B cell (primary cell): Measurements from ENCODE around the gene KCNH1. TPM values are rescaled to one million over a fixed set of nuclear protein-coding genes. Genes with fewer than 3 reads are reported as not detected.

ENCODE experiments used
- ATAC-seq: fragments of 200-7000 bp; cut with Tn5 transposase; one replicate; pipeline ENCODE4 v1.10.0; 2021; ENCODE audit warnings: low read depth, mild to moderate bottlenecking, moderate number of reproducible peaks, moderate library complexity
- CTCF ChIA-PET: fragments of 350-600 bp; sonication (Branson Sonifier 250); formaldehyde crosslinking; loops from one replicate; lab custom pipeline; 2021; ENCODE audit warnings: antibody characterized with exemption, inconsistent platforms; lab: Charles Lee
- POLR2A ChIA-PET: fragments of 350-600 bp; sonication (Branson Sonifier 250); formaldehyde crosslinking; loops from one replicate; lab custom pipeline; 2021; ENCODE audit warnings: antibody characterized with exemption; lab: Charles Lee
- DNase-seq: peaks from one replicate; pipeline ENCODE4 v3.0.0; 2013
- H2AFZ ChIP-seq: 2 replicates; pipeline ENCODE4 v1.6.1; 2012; ENCODE audit warnings: mild to moderate bottlenecking, low read depth, low read length; ENCODE audit not compliant: insufficient read depth, poor library complexity, severe bottlenecking
- H3K27ac ChIP-seq, 2 donors: 1 replicate in 1 of 2; 2 replicates in 1 of 2; pipeline ENCODE4 v1.5.1; 2012 to 2013; ENCODE audit warnings: low read length in 2 of 2, mild to moderate bottlenecking in 2 of 2, moderate library complexity in 1 of 2
- H3K27me3 ChIP-seq, 4 experiments: fragments of 200-600 bp in 1 of 4; sonication (generic) in 1 of 4; replicated peaks in 1 of 4; 1 replicate in 2 of 4; 2 replicates in 2 of 4; pipeline versions ENCODE4 v1.6.1 to v1.7.0; 2013 to 2016; ENCODE audit warnings: low read length in 3 of 4, mild to moderate bottlenecking in 2 of 4, mixed read lengths in 1 of 4, moderate library complexity in 1 of 4; ENCODE audit not compliant: insufficient read depth in 4 of 4, control insufficient read depth in 3 of 4; ENCODE audit errors: control extremely low read depth in 1 of 4
- H3K36me3 ChIP-seq, 2 experiments: replicated peaks in 1 of 2; 1 replicate in 1 of 2; 2 replicates in 1 of 2; pipeline versions ENCODE4 v1.6.1 to v1.7.1; 2013; ENCODE audit warnings: low read length in 1 of 2; ENCODE audit not compliant: insufficient read depth in 2 of 2, control insufficient read depth in 1 of 2; ENCODE audit errors: control extremely low read depth in 1 of 2, extremely low read depth in 1 of 2
- H3K4me1 ChIP-seq, 2 donors: fragments of 200-600 bp in 1 of 2; sonication (generic) in 1 of 2; 1 replicate in 1 of 2; 2 replicates in 1 of 2; pipeline versions ENCODE4 v1.5.1 to v1.6.1; 2013 to 2017; ENCODE audit warnings: low read length in 2 of 2; ENCODE audit not compliant: control insufficient read depth in 2 of 2, insufficient read depth in 2 of 2
- H3K4me2 ChIP-seq: replicated peaks from 2 replicates; pipeline ENCODE3; 2012; ENCODE audit warnings: mild to moderate bottlenecking, low read depth, low read length; ENCODE audit not compliant: poor library complexity, severe bottlenecking
- H3K4me3 ChIP-seq, 5 experiments: fragments of 200-600 bp in 1 of 5; sonication (generic) in 1 of 5; 1 replicate in 3 of 5; 2 replicates in 2 of 5; pipeline versions ENCODE4 v1.5.1 to v1.7.0; 2011 to 2016; ENCODE audit warnings: low read length in 4 of 5, mild to moderate bottlenecking in 4 of 5, low read depth in 2 of 5, control low read depth in 1 of 5, moderate library complexity in 1 of 5; ENCODE audit not compliant: insufficient read depth in 1 of 5; ENCODE audit errors: control extremely low read depth in 1 of 5, extremely low read depth in 1 of 5
- H3K79me2 ChIP-seq: fragments of 200-600 bp; sonication (generic); one replicate; pipeline ENCODE4 v1.6.0; 2016; ENCODE audit warnings: low read length; ENCODE audit not compliant: control insufficient read depth, insufficient read depth
- H3K9ac ChIP-seq: fragments of 200-600 bp; sonication (generic); 2 replicates; pipeline ENCODE4 v1.6.1; 2017; ENCODE audit warnings: mild to moderate bottlenecking, low read length, moderate library complexity
- H3K9me3 ChIP-seq, 3 donors: one replicate each; pipeline versions ENCODE4 v1.6.1 to v1.7.1; 2013; ENCODE audit warnings: low read length in 2 of 3; ENCODE audit not compliant: control insufficient read depth in 2 of 3, insufficient read depth in 1 of 3; ENCODE audit errors: control extremely low read depth in 1 of 3
- H4K20me1 ChIP-seq: 2 replicates; pipeline ENCODE4 v1.6.0; 2012; ENCODE audit warnings: mild to moderate bottlenecking, low read length; ENCODE audit not compliant: insufficient read depth, control insufficient read depth, poor library complexity, severe bottlenecking
- H3K27ac Mint-ChIP-seq: one replicate; pipeline ENCODE4 v1.8.0; 2021; ENCODE audit warnings: mixed read lengths
- H3K27me3 Mint-ChIP-seq: one replicate; pipeline ENCODE4 v1.8.0; 2021; ENCODE audit warnings: mixed read lengths
- H3K4me1 Mint-ChIP-seq: one replicate; pipeline ENCODE4 v1.8.0; 2021; ENCODE audit warnings: mixed read lengths
- H3K4me3 Mint-ChIP-seq: one replicate; pipeline ENCODE4 v1.8.0; 2021; ENCODE audit warnings: mixed read lengths
- H3K9me3 Mint-ChIP-seq: one replicate; pipeline ENCODE4 v1.8.0; 2022; ENCODE audit warnings: mixed read lengths; ENCODE audit not compliant: insufficient read depth
- EZH2 ChIP-seq: IDR thresholded peaks from 2 replicates; pipeline ENCODE4 v1.6.1; 2012; ENCODE audit warnings: borderline replicate concordance, low read depth, mild to moderate bottlenecking, moderate library complexity, low read length; ENCODE audit not compliant: insufficient read depth, poor library complexity, severe bottlenecking
- whole genome bisulfite sequencing: methylation state at CpG from one replicate; pipeline ENCODE4 v1.1.5; 2013; ENCODE audit warnings: missing lambda C conversion rate; ENCODE audit not compliant: insufficient coverage; 5-methylcytosine and 5-hydroxymethylcytosine counted together
- intact Hi-C: fragments of 100-400 bp; cut with micrococcal nuclease; formaldehyde crosslinking; loops from one replicate; pipeline ENCODE4 v1.10.0; 2022
- polyA plus RNA-seq: library from polyadenylated mRNA; depleted of rRNA; stranded (reverse); fragments of >200 nt; gene quantifications from 2 replicates; pipeline ENCODE4 v1.2.3, GENCODE V29; 2012
- total RNA-seq, 2 donors: library from RNA; stranded (reverse); fragments of 120-200 nt in 1 of 2; gene quantifications; 1 replicate in 1 of 2; 2 replicates in 1 of 2; pipeline versions ENCODE4 v1.2.3 to v1.2.4, GENCODE V29; 2013 to 2022
- TF ChIP-seq, protein P1 (sequence below): fragments of 200-600 bp; IDR thresholded peaks from one replicate; pipeline ENCODE4 v1.8.0; 2022; ENCODE audit warnings: antibody characterized with exemption, mild to moderate bottlenecking

The KCNH1 gene
- total and polyA plus RNA-seq, 2 donors (not counting 1 experiment from before 2014, with no cell fraction given) = not detected

DNA sequence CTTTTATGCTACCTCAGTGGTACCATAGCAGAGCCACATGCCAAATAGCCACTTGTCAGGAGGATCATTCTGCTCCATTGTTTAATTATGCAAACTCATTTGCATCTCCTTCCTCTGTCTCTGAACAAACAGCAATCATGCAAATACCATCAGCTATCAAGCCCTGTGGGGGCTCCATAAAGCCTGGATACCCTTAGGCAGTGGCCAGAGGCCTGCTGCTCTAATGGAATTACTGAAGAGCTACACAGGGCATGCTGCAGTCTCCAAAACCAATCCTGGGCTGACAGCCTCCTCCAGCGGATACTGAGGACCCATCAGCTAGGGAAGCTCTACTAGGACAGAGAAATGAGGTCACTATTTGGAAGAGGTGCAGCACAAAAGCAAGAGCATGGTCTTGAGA, 376.3 kb downstream of the KCNH1 start:
- Mint-ChIP-seq H3K27ac (no peak overlapping the region), H3K27me3 (peaks cover 6% of the 10 kb centered on the region), H3K9me3 (peaks cover 2% of the 10 kb centered on the region), H3K4me1 (no peaks in the 10 kb centered on the region), H3K4me3 (no peak overlapping the region)
- DNase-seq (no peak), ATAC-seq (no peak)
- Histone ChIP-seq H3K4me3 (no peak overlapping the region), H3K9me3 (peaks cover 0 to 9% (median 0%) of the 10 kb centered on the region in 3 donors), H3K4me1 (no peaks in the 10 kb centered on the region), H3K9ac (no peak overlapping the region), H3K36me3 (no peaks in the 10 kb centered on the region), H3K79me2 (no peaks in the 10 kb centered on the region), H4K20me1 (no peaks in the 10 kb centered on the region), H3K27me3 (peaks cover 0 to 4% (median 0%) of the 10 kb centered on the region in 4 experiments), H2AFZ (no peak overlapping the region), H3K27ac (no peak overlapping the region), H3K4me2 (no peak overlapping the region)
- 80% methylated on average over 1 of the region's 1 CpG for WGBS
- ChIA-PET CTCF (no interaction called here), POLR2A (no interaction called here)
- TF ChIP-seq, protein P1, sequence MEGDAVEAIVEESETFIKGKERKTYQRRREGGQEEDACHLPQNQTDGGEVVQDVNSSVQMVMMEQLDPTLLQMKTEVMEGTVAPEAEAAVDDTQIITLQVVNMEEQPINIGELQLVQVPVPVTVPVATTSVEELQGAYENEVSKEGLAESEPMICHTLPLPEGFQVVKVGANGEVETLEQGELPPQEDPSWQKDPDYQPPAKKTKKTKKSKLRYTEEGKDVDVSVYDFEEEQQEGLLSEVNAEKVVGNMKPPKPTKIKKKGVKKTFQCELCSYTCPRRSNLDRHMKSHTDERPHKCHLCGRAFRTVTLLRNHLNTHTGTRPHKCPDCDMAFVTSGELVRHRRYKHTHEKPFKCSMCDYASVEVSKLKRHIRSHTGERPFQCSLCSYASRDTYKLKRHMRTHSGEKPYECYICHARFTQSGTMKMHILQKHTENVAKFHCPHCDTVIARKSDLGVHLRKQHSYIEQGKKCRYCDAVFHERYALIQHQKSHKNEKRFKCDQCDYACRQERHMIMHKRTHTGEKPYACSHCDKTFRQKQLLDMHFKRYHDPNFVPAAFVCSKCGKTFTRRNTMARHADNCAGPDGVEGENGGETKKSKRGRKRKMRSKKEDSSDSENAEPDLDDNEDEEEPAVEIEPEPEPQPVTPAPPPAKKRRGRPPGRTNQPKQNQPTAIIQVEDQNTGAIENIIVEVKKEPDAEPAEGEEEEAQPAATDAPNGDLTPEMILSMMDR = no peak
- TF ChIP-seq EZH2 = no peak
- intact Hi-C loops = no loop called here

DNA sequence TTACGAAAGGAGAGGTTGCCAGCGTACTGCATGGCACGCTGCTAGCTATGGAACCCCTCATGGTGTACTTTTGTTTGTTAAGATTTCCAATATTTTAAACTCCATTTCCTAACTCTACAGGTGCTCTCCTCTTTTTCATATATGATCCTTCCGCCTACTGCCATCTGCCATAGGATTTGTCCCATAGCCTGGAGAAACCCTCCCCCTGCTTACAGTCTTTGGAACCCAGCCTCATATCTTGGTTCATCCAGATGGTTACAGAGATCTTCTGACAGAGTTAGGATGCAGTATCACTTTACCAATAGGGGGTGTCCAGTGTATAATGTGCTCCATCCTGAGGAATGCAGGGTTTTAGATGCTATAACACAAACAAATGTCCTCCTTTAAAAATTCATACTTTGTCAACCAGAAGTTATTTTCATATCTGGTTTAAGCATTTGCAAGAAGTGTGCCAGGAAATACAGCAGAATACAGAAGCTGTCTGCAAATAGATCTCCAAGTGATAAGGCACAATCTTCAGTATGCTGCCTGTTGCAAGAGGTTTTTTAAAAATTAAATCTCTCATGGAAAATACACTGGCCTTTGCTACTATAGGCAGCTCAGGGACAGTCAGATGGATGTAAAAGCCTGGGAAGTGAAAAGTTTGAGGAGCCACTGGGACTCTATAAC, 377.8 kb downstream of the KCNH1 start:
- H3K79me2 ChIP-seq = no peaks in the 10 kb centered on the region
- no peak overlapping the region for H2AFZ ChIP-seq
- 100% methylated on average over 1 of the region's 4 CpGs for WGBS
- no peaks in the 10 kb centered on the region for H4K20me1 ChIP-seq
- Mint-ChIP-seq H3K27me3 (peaks cover 7% of the 10 kb centered on the region), H3K9me3 (peaks cover 2% of the 10 kb centered on the region), H3K4me3 (no peak overlapping the region), H3K4me1 (no peaks in the 10 kb centered on the region), H3K27ac (no peak overlapping the region)
- peaks cover 0 to 9% (median 0%) of the 10 kb centered on the region in 3 donors for H3K9me3 ChIP-seq
- no peaks in the 10 kb centered on the region for H3K36me3 ChIP-seq
- intact Hi-C loops = no loop called here
- no peak for ATAC-seq
- TF ChIP-seq, protein P1 = no peak
- TF ChIP-seq EZH2 = no peak
- no peak overlapping the region for H3K27ac ChIP-seq
- ChIA-PET POLR2A (no interaction called here), CTCF (no interaction called here)
- no peak for DNase-seq
- H3K4me1 ChIP-seq = no peaks in the 10 kb centered on the region
- no peak overlapping the region for H3K4me2 ChIP-seq
- no peak overlapping the region for H3K4me3 ChIP-seq
- no peak overlapping the region for H3K9ac ChIP-seq
- peaks cover 0 to 4% (median 0%) of the 10 kb centered on the region in 4 experiments for H3K27me3 ChIP-seq
